NCI-H2107 (cell line): ENCODE data around the gene NUP153.
"Not testable (repeated sequence)": the region's sequence is repeated elsewhere in the genome, so short reads cannot be mapped to it uniquely, and the experiment has no call there.

ENCODE experiments used
- DNase-seq: peaks from one replicate; lab custom pipeline; 2025; lab: John Stamatoyannopoulos, UW

NUP153 gene

GRCh38 chr6:17706580-17707370 is at the start of gene NUP153:
Gene NUP153, minus strand, starts transcription at chr6:17706925. Its CDS starts 538 bp downstream, at chr6:17706387.
- DNase-seq = peak; percentile 91

DNA sequence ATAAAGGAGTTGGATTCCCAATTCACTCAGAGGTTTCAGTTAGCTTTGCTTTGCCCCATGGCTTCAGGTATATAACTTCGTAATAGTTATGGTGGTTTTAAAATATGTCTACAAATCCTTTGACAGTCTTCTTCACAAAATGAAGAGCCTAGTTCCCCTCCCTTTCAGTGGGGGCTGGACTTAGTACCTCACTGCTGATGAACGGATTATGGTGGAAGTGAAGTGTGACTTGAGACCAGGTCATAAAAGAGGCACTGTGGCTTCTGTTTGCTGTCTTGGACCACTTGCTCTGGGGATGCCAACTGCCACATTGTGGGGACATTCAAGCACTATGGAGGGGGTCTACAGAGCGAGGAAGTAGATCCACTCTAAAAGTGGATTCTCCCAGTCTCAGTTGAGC is 47.5 kb upstream of the NUP153 start:
- no peak for DNase-seq

- not testable (repeated sequence) for DNase-seq
Observed at GRCh38 chr6:17745324-17745723, 38.6 kb upstream of the NUP153 start.

GRCh38 chr6:17744757-17745308 is 38.1 kb upstream of the NUP153 start:
- not testable (repeated sequence) for DNase-seq

- DNase-seq = no peak
Observed at GRCh38 chr6:17744019-17744756, 37.5 kb upstream of the NUP153 start.

DNA sequence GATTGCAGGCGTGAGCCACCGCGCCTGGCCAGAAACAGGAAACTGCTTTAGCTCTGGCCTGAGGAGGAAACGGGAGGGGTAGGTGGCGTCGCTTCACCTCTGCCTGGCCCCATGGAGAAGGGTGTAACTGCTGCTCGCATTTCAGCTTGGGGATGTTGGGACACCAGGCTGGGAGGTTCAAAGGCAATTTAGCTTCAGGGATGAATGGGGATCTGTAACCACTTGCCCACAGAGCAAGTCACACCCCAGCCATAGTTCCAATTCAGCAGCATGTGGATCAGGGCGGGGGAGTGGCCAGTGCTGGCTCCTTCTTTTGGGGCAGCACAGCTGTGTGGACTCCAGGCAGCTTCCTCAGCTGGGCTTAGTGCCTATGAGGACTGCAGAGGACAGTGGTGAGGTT is 34.8 kb upstream of the NUP153 start:
- DNase-seq = no peak

GRCh38 chr6:17740559-17741220 is 34.0 kb upstream of the NUP153 start:
- DNase-seq = peak; percentile 44

DNA sequence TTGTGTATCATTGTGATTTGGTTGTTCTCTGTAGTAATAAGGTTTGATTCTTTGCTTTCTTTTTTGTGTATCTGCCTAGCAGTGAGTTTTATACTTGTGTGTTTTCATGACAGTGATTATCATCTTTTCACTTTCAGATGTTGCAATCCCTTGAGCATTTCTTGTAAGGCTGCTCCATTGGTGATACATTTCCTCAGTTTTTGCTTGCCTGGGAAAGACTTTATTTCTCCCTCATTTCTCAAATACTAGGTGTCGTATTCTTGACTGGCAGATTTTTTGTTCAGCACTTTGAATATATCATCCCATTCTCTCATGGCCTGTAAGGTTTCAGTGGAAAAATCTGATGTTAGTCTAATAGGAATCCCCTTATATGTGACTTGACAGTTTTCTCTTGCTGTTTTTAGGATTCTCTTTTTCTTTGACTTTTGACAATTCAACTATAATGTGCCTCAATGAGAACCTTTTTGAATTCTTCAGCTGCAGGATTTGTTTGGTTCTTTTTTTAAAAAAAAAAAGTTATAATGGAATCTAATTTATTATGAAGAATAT is 31.1 kb upstream of the NUP153 start:
- DNase-seq = no peak

GRCh38 chr6:17735311-17735710 is 28.6 kb upstream of the NUP153 start:
- not testable (repeated sequence) for DNase-seq

DNA sequence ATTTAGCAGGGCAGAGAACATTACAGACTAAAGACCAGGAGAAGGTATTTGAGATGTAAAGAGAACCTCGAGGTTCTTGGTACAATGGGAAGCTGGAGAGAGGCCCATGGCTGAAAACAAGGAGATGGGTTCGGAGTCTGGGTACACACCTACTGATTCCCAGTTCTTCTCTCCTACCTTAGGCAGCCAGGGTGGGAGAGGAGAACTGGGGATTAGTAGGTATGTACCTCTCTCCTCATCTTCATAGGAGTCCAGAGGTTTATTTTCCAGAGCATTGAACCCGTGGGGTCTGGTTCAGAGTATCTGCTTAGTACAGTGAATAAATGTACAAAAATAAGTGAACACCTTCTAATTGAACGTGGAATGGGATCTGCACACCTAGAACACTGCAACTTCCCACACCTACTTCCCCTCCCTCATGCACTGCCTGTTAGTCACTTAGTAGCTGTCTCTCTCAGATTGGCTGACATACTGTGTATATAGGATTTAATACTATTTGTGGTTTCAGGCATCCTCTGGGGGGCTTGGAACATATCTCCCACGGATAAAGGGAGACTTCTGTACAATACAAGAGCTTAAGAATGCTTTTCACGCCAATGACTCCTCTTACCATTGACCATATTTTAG is 23.5 kb upstream of the NUP153 start:
- DNase-seq = no peak

GRCh38 chr6:17729223-17730077 is 22.7 kb upstream of the NUP153 start:
- DNase-seq = no peak

GRCh38 chr6:17728551-17729222 is 22.0 kb upstream of the NUP153 start:
- no peak for DNase-seq

DNA sequence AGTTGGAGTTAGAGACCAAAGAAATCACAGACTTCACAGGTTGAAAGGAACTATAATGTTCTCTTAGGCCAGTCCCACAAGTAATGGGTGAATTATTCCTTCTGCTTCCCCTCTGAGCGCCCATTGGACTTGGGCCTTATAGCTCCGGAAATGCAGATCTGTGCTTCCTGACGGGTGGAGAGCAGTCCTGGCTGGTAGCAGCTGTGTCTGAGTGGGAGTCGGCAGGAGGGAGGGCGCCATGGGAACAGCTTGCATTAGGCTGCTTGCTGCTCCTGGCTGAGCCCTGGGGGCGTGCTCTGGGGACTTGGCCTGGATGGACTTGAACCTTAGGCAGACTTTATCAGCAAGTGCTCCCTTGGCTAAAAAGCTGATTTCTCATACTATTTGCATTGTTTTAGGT is 18.4 kb upstream of the NUP153 start:
- no peak for DNase-seq

DNA sequence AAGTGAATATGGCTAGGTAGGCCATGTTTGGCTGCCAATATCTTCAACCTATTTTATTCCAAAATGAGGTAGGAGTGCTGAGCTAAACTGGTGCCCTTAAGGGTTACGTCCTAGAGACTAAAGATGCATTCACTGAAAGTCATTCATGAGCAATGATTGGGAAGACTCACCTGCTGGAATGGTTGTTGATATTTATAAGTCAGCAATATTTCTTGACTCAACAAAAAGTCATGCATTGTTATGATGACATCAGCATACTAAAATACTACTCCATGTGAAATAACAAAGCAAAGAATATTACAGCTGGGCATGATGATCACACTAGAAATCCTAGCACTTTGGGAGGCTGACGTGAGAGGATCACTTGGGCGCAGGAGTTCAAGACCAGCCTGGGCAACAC is 17.6 kb upstream of the NUP153 start:
- no peak for DNase-seq

DNA sequence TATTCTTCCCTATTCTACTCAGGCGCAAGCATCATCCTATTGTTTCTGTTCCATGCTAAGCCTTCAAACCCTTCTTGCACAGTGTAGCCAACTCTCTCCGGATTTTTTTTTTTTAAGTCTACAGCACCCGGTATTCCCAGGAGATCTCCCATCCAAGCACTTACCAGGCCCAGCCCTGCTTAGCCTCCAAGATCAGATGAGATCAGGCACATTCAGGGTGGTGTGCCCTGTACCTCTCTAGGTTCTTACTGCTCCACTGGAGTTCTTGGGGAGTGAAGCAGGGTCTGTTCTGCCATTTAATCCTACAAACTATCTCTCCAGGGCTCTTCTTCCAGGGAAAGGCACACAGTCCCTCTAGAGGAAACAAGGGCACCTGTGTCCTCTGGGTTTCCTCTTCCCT is 14.9 kb upstream of the NUP153 start:
- no peak for DNase-seq

- no peak for DNase-seq
Observed at GRCh38 chr6:17719323-17720041, 12.8 kb upstream of the NUP153 start.

DNA sequence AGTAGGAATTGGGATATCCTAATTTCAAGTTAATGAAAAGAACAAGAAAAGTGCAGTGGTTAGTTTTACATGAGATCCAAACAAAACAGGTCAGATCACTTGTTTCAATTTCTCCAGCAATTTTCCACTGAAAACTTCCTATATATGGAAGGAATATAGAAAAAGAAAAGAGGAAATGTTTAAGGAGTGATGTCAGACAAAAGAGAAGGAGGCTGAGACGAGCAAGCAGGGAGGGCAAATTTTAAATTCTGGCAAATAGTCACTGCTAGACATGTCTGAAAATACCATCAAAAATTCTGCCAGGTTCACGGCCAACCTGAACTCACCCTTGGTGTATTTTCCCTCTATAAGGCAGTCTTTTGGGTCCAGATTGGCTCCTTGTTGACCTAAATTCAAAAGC is 9.5 kb upstream of the NUP153 start:
- DNase-seq = no peak

GRCh38 chr6:17714879-17715851 is 8.4 kb upstream of the NUP153 start:
- no peak for DNase-seq
